GM18498 (cell line): Measurements from ENCODE around the gene GRIP1.
A peak's percentile ranks its signal among the peaks of the same experiment; 100 is the strongest.

ENCODE experiments used
- ATAC-seq: cut with Tn5 transposase; IDR thresholded peaks from one replicate; pipeline ENCODE4 v1.9.1; 2021; ENCODE audit warnings: mild to moderate bottlenecking, moderate library complexity; ENCODE audit not compliant: unreplicated experiment

Gene GRIP1

DNA sequence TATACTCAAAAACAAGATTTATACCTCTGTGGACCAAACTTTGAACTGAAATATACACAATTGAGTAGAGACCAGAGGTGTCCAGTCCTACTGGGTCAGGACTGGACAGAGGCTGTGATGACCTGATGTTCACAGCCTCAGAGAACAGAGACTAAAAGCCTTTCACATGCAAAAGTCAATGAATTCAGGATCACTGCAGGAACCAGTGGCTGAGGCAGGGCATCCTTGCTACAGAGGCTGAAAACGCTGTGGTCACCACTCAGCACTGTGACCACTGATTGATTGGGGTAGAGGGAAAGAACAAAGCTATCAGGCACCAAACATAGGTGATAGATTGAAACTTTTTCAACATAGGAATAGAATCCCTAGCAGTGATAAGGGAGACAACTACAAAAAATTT is 25.1 kb downstream of the GRIP1 start:
- no peak for ATAC-seq

- ATAC-seq: no peak
These were observed 30.7 kb downstream of the GRIP1 start for GRCh38 chr12:66648033-66648735.

DNA sequence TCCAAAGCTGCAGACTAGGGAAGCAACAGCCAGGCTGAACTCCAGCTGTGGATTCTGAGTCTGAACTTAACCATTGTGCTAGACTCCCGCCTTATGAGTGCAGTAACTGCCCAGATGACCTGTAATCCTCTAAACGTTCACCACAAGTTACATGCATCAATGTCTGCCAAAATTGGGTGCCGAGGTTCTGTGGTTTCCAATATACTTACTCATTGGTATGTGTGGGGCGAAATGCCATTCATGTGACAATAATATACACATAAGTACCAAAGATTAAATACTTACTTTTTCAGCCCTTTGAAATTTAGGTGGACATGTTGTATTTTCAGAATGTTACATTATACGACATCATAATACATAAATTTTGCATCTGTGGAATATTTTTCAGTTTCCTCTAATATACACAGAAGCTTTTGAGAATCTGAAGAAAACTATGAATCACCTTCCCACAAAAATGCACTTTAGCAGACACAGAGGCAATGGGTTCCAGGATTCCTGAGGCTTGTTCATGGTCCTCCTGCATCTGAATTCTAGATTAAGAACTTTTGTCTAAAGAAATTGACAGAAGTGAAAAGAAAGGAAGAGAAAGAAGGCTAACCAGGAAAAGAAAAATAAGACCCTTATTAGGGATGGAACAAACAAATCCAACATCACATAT is 31.7 kb downstream of the GRIP1 start:
- no peak for ATAC-seq

DNA sequence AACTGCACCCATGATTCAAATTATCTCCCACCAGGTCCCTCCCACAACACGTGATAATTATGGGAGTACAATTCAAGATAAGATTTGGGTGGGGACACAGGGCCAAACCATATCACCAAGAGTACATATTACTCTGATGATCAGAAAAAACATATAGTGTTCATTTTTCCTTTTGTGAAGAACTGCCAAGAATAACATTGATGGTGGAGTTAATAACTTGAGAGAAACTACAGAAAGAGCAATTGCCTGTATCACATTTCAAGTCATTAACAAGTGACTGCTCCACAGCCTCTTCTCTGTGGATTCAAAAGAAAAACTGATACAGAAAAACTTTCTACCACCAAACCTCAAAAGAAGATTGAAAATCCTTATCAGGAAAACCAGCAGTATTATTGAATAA is 34.7 kb downstream of the GRIP1 start:
- ATAC-seq: no peak

DNA sequence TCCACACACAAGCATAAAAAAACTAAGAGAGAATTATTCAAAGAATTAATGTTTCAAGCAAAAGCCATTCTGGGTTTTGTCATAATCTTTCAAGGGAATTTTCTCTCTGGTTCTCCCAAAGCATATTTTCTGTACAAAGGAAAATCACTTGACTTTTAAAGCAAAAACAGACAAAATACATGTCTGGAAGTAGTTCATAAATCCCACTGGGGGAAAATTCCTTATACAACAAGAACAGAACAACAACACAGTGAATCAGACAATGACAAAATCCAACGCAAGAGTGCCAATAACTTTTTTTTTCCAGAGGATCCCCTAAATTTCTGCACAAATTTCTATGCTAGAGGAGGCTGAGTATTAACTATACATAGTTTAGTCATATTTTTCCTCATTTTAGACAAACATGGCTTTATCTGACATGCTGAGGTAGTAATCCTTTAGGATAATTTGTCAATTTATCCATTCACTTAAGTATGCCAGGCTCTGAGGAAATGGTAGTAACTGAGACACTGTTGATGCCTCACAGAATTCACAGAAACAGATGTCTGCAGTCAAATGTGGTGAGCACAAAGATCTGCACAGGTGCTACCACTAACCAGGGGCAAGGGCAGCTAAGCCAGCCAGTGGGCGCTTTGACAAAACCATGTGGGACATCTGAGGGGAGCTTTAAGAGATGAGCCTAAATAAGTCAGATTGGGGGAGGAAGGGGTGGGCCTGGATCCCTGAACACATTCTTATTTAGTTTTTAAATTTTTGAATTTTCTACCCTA is 38.0 kb downstream of the GRIP1 start:
- no peak for ATAC-seq

DNA sequence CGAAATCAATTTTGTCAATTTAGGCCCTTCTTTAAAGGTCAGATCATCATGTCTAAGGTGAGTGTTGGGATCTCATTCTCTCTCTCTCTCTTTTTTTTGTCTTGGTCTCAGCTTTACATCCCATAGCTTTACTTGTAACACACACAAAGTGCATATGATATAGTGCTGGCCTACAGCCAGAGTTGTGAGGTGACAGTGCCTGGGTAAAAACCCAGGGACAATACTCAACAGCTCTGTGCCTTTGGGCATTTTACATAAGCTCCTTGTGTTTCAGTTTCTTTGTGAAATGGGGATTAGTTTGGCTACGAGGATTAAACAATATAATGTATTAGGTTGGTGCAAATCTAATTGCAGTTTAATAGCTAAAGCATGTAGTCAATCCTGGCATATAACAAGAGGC is 40.2 kb downstream of the GRIP1 start:
- no peak for ATAC-seq

DNA sequence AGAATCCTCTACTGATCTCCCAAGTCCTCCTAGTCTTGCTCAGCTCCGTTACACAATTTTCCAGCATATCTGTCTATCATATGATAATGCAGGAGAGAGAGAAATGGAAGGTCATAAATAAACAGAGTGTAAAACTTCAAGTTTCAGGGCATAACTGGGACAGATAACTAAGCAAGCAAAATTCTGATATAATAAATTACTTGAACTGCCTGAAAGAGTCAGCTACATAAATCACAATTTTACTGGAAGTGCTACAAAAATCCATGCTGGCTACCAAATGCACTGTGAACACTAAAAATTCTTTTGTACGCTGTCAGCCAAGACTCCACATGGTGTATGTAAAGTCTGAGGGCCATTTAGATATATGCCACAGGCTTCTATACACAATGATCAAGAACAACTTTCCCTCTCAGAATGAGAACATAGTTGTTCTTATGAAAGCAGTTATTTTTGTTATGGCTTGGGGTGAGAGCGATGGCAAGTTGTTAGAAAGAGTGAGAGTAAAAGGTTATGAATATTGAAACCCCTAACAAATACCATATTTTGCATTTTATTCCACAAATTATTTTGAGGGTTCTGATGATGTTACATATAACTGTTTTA is 41.1 kb downstream of the GRIP1 start:
- no peak for ATAC-seq

DNA sequence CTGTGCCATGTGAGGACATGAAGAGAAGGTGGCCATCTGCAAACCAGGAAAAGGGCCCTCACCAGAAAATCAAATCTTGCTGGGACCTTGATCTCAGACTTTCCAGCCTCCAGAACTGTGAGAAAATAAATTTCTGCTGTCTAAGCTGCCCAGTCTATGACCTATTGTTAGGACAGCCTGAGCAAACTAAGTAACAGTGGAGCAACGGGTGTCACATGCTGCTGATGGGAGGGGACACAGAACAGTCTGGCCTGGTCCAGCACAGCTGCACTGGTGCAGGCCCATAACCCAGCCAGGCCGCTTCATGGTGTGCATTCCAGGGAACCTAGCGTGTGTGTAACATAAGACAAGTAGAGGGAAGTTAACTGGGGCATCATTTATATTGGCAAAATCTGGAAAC is 42.1 kb downstream of the GRIP1 start:
- no peak for ATAC-seq

GRCh38 chr12:66633676-66634075 is 45.2 kb downstream of the GRIP1 start:
- ATAC-seq: no peak

DNA sequence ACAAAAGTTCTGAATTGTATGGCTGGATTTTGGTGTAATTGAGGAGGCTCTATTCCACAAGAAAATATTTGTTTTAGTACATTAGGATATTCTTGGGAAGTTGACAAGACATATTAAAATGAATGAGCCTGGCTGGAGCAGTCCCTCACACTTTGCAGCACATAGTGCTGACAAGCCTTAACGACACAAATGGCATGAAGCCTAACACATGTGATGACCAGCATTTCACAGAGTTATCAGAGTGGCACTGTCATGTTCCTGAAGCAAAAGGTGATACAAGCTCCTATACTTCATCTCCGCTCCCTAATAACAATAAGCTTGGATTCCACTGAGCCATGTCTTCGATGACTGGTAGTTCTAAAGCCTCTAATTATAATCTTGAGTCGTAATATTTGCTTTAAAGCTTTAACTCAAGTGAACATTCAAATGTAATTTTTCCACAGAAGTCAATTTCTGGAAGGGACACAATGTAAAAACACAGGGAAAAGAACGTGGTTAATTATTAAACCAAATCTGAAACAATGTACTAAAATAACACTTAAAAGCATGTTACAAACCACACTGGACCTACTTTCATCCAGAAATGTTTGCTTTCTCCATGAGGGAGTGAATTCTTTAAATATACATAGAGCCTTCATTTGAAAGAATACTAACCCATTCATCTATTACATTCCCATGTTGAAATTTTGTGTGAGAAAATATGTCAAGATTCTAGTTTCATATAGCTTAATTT is 49.6 kb downstream of the GRIP1 start:
- no peak for ATAC-seq

DNA sequence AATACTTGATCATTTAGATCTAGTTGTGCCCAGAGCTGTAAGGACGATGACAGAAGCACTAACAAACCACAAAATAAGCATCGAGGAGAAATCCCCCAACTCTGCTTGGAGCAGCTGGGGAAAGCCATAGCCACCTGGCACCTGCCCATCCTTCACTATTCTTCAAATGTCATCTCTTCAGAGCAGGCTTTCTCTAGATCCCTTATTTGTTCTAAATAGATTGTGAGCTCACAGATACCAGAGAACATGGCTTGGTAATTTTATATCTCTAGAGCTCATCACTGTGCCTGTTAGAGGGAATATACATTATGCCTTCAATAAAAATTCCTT is 50.9 kb downstream of the GRIP1 start:
- no peak for ATAC-seq

DNA sequence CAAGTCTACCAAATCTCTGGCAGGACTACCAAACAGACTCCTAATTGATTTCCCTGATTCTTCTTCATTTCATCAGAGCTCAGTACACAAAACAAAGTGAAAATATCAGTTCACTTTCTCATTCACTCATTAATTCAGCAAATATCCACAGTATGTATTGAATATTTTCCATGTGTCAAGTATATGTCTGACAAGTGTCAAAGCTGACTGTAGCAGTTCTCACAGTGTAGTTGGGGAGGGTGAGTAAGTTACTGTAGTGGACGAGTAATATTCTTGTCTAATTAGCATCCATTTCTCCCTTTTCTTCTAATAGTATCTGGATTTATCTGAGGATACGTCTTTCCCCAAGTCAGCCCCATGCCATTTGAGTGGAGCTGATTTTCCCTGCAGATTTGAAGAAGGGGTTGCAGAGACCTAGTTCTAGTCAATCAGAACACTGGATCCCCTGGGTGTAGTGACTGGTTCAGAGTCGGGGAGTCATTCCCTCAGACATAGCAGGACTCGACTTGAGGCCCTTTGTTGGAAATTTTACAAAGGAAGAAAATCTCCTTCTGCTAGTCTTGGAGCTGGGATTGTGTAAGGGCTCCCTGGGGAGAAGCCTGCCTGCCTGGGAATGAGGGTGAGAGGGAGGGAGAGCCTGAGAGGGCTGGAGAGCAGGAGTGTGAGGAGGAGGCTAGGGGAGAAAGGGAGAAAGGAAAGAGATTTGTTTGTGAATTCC is 51.4 kb downstream of the GRIP1 start:
- ATAC-seq: no peak

GRCh38 chr12:66624806-66625205 is 54.1 kb downstream of the GRIP1 start:
- ATAC-seq: peak; percentile 69

DNA sequence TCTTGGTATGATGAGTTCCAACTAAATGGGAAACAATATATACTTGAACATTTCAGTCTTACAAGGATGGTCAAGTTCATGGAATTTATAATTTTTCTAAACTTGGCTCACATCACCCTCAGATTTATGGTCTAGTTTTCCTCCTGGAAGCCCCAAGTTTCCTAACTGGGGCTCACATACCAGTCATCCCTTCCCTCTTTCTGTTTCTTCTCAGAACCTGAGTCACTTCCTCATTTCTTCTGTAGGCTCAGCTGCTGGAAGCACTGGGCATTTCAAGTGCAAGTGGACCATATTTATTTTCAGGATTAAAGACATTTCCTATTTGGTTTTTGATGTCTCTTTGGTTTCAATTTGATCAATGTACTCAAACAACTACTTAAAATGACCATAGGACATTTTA is 55.4 kb downstream of the GRIP1 start:
- no peak for ATAC-seq

GRCh38 chr12:66620688-66621087 is 58.2 kb downstream of the GRIP1 start:
- no peak for ATAC-seq

- ATAC-seq: no peak
These were observed 58.9 kb downstream of the GRIP1 start for GRCh38 chr12:66620026-66620425.

DNA sequence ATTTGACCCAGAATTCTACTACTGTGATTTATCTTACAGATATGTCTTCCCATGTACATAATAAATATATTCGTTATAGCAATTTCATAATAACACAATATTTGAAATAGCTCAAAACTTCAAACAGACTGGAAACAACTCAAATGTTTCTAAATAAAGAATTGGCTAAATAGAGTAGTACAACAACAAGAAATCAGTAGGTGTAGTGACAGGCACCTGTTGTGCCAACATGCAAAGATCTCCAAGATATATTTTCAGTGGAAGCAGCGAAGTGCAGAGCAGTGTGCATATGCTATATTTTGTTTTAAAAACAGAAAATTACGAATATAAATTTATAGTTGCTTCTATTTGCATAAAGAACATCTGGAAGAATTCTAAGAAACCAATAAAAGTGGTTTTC is 60.9 kb downstream of the GRIP1 start:
- ATAC-seq: no peak

DNA sequence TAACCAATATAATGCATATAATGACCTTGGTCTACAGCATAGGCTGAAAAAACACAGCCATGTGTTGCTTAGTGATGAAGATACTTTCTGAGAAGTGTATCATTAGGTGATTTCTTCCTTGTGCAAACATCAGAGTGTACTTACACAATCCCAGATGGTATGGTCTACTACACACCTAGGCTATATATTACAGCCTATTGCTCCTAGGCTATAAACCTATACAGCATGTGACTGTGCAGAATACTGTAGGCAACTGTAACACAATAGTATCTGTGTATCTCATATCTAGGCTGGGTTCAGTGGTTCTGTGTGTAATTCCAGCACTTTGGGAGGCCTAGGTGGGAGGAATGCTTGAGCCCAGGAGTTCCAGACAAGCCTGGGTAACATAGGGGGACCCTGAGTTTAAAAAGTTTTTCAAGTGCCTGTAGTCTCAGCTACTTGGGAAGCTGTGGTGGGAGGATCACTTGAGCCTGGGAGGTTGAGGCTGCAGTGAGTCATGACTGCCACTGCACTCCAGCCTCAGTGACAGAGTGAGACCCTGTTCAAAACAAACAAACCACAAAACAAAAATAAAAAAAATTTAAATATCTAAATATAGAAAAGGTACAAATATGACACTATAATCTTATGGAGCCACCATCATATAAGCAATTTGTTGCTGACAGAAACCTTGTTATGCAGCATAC is 66.6 kb downstream of the GRIP1 start:
- no peak for ATAC-seq

- no peak for ATAC-seq
These were observed 71.7 kb downstream of the GRIP1 start for GRCh38 chr12:66607147-66607546.

DNA sequence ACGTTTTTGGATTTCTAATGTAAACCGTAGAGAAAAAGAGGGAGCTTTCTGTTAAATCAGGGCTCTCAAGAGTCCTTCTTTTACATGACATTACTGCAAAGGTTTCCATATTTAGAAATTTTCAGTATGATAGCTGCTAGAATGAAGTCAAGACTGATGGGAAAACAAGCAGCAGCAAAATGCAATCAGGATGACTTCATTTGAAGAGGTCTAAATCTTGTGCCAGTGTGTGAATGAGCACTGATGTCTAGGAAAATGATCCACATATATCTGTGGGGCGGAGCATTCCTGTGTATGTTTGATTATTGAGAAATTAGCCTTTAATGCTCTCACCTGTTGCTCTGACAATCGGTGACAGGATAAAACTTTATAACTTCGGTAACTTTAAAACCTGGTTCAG is 73.6 kb downstream of the GRIP1 start:
- no peak for ATAC-seq
